ENCODE data around the gene TSPAN13.

The TSPAN13 gene

DNA sequence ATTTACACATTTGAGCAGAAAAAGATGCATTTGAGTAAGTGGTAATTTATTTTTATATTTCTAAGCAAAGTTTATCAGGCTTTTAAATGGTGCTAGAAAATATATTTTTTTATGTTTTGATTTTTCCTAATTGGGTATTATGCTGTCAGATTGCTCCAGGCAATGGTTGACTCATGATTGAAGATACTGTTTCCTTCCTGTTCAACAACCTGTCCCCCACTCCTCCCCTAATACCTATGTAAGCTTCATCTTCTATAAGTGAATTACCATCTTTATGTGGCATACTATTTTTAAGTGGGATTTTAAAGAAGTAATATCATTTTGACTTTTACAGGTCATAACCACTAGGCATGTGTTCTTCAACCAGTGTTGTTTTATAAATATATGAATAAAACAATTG, 21.4 kb downstream of the TSPAN13 start:
- no peak for DNase-seq (ENCODE audit: low read depth in 2 of 2)

DNA sequence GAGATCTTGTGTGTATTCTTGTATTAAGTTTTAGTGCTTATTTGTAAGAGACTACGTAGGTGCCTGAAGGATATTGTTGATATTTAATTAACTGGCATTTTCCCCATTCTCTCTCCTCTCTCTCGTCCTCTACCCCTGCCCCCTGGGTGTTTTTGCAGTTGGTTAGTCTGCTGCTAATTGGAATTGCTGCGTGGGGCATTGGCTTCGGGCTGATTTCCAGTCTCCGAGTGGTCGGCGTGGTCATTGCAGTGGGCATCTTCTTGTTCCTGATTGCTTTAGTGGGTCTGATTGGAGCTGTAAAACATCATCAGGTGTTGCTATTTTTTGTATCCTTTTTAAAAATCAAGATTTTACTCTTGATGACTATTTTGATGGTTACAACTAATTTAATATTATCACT, 22.5 kb downstream of the TSPAN13 start:
- no peak for DNase-seq (ENCODE audit: low read depth in 2 of 2)

GRCh38 chr7:16778476-16778875, 24.9 kb downstream of the TSPAN13 start:
- DNase-seq (ENCODE audit: low read depth in 2 of 2): no peak

GRCh38 chr7:16779051-16779450, 25.5 kb downstream of the TSPAN13 start:
- no peak for DNase-seq (ENCODE audit: low read depth in 2 of 2)

DNA sequence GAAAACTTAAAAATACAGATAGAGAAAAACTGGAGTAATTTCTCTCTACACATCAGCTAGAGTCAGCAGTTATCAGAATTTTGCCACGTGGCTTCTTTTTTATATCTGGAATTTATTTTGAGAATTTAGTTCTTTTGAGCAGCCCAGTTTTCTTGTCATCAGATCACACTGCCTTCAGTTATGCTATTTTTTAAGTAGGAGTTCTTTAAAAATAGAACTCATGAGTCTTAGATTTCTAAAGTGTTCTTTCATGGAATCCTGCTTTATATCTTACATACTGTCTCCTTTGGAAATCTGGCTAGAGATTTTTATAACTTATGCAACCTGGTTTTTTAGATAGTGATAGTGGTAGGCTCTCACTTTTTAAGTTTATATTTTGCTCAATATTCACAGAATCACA, 27.0 kb downstream of the TSPAN13 start:
- DNase-seq (ENCODE audit: low read depth in 2 of 2): no peak

GRCh38 chr7:16785321-16785720, 31.8 kb downstream of the TSPAN13 start:
- no peak for DNase-seq (ENCODE audit: low read depth in 2 of 2)

DNA sequence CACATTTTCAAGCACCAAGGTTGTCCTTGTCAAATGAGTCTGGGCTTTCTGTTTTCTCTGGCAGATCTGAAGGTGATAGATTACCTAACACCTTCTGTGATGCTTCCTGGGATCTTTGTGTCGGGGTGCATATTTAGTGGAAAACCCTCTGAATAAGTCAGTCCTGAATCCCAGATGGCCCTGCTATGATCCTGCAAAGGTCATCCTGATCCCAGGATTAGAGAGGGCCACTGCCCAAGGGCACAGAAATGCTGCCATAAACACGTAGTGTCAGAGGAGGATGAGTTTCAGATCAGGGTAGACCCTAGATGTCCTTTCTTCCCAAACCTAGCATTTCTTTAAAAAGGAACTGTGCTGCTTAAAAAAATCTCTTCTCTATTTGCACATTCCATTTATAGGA, 32.3 kb downstream of the TSPAN13 start:
- no peak for DNase-seq (ENCODE audit: low read depth in 2 of 2)

- no peak for DNase-seq (ENCODE audit: low read depth in 2 of 2)
Measured at GRCh38 chr7:16786257-16786656, 32.7 kb downstream of the TSPAN13 start.

DNA sequence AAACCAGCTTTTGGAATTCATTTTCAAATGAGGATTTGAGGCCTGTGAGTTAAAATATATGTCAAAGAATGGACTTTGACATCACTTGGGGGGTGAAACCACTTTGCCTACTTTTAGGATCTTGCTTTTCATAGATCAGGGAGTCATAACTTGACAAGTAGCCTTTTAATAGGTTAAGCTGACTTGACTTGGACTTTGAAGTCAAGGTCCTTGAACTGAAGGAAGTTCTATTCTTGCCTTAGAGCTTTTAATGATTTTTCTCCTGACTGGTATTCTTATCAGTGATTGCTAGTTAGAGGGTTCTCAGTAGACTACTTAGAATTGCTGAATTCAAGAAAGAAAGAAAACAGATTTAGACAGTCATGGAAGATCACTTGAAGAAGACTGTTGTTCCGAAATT, 33.6 kb downstream of the TSPAN13 start:
- no peak for DNase-seq (ENCODE audit: low read depth in 2 of 2)

GRCh38 chr7:16791071-16791470, 37.5 kb downstream of the TSPAN13 start:
- no peak for DNase-seq (ENCODE audit: low read depth in 2 of 2)

- DNase-seq (ENCODE audit: low read depth in 2 of 2): no peak
Measured at GRCh38 chr7:16791905-16792698, 38.5 kb downstream of the TSPAN13 start.

DNA sequence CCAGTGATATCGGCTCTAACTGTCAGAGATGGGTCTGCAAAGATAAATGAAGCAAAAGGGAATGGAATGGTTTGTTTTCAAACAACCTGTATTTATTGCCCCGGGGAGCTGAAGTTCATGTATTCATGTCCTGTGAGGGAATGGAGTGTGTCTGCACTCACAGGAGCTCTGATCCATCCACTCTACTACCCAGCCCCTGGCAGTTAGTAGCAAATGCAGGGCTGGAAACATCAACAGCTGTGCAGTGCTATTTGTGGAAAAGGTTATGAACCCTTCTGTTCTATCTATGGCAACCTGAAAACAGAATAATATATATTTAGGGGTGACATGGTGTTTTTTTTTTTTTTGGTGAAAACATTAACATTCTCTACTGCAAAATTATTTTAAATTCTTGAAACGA, 41.4 kb downstream of the TSPAN13 start:
- no peak for DNase-seq (ENCODE audit: low read depth in 2 of 2)

GRCh38 chr7:16795624-16796023, 42.1 kb downstream of the TSPAN13 start:
- DNase-seq (ENCODE audit: low read depth in 2 of 2): no peak

DNA sequence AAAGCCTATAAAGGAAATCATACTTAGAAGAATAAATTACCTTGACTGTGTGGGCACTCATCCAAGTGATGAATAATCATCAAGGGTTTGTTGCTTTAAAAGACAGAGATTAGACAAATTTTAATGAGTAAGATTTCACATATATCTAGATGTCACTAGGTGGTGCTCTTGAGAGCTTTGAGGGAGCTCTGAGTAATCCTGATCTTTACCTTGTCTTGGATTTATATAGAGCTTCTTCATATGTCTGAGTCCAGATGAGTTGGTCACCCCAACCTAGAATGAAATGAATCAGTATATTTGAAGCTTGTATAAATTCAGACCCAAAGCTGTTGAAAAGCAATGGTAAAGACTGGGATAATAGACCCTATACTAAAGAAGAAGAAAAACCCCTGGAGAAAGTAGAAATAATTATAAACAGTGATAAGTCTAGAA, 47.6 kb downstream of the TSPAN13 start:
- DNase-seq (ENCODE audit: low read depth in 2 of 2): no peak

DNA sequence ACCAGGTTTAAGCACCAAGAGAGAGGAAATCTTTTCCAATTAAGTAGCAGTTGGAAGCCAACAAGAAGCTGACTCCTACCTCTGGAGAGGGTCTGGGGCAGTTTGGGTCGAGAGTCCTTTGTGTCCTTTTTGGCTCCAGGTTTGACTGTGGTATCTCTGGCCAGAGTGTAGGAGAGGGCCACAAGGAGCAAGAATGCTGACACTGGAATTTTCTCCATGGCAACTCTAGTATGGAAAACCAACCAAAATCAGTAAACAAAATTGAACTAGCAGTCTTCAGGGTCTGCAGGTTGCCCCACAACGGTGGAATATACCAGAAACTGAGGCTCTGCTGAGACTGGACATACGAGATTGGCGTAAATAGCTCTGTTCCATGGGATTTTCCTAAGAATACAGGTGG, 48.0 kb downstream of the TSPAN13 start:
- no peak for DNase-seq (ENCODE audit: low read depth in 2 of 2)

DNA sequence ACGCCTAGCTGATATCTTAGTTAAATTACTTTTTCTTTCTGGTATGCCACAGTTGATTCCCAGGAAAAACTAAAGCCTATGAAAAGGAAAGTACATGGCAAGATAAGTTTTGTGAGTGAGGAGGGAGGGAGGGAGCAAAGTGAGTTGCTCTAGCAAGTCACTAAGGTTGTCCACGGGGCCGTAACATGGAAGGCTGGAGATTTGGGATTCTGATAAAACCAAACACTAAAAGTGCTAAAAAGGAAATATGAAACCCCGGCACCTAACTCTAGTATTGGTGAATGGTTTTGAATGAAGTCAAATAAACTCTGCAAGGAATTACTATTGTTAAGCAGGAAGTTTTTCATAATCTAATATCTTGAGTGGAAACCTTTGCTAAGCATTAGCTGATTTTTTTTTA, 49.6 kb downstream of the TSPAN13 start:
- DNase-seq (ENCODE audit: low read depth in 2 of 2): no peak

- no peak for DNase-seq (ENCODE audit: low read depth in 2 of 2)
Measured at GRCh38 chr7:16803881-16804673, 50.5 kb downstream of the TSPAN13 start.

DNA sequence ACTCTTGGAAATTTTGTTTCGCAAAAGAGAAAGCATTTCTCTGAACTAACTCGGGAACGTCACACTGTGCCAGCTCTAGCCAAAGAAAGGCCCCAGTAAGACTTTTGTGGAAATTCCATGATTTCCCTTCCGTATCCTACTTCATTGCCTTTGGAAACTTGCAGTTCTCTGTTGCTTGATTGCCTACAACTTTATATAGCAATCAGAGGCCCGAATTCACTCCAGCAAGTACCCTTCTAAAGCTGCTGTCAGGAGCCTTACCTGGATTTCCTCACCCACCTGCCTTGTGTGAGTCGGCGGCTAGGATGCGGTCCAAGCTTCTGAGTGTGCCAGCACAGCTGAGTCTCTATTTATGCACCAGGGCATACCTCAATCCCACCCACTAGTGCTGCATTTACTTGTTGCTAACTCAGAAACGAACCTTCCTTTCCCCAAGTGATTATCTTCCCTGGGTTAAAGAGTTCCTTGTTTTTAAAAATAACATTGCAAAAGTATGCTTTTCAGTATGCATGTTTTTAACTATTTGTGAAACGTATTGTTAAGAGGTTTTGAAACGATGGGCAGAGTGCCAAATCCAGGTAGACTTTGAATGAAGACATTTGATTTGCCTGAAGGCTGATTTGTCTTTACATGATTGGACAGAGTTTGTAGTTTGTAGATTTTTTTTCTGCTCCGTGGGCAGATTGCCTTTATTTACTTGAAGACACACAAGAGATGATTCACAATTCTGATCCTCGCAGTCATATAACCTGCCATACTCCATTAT, 51.3 kb downstream of the TSPAN13 start, which contains the start of gene AGR2:
Gene AGR2 (minus strand): TSS at position 326 of the 766 bp plus-strand sequence. CDS start 3,203 bp downstream, outside the sequence.
- DNase-seq (ENCODE audit: low read depth in 2 of 2): no peak

DNA sequence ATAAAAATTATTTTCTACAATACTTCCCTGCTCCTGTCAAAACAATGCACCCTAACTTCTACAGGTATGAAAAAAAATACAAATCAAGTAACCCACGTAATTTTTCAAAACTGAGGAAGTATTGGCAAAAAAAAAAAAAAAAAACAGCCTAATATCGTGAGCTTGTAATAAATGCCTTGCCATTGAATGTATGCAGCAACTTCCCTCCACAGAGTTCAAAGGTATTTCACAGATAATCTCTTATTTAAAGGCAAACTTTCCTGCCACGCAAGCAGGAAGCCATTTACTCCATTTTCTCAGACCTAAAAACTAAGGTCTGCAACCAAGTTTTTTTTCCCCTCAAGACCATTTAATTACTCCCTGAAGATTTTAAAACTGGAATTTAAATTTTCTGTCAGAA, 51.9 kb downstream of the TSPAN13 start:
- no peak for DNase-seq (ENCODE audit: low read depth in 2 of 2)

DNA sequence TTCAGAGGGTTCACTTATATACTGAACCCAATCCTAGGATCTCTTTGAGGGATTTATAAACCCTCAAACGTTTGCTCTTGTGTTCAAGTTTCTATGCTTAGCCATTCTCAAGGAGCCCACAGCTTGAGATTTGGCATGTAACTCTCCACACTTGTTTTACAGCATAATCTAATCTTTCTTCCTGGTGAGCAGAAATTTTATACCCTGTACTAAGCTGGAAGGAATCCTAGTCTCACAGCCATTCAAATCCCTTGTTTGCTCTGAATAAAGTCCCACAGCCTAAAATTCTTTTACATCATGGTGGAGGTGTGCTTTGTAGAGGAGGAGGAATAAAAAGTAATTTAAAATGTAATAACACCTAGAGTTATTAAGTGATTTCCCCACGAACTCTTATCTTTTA, 56.6 kb downstream of the TSPAN13 start:
- no peak for DNase-seq (ENCODE audit: low read depth in 2 of 2)

DNA sequence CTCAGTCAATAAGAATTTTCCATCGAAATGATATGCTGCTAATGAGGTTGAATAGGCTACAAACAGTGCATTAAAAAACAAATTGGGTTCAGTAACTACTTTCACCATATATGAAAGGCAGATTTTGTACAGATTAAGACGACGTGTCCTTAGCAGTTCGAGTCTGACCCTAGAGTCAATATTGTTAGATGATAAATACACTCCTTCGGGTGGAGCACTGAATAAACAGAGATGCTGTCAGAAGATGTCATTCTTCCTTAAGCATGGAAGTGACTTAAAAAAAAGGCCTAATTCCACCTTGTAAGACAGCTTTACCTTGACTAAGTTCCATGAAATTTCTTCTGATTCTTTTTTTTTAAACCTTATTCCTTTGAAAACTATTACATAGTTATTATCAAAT, 57.0 kb downstream of the TSPAN13 start:
- no peak for DNase-seq (ENCODE audit: low read depth in 2 of 2)

- DNase-seq (ENCODE audit: low read depth in 2 of 2): no peak
Measured at GRCh38 chr7:16811551-16811950, 58.0 kb downstream of the TSPAN13 start.
